Suprapubic skin (tissue), 4 donors: ENCODE results near the gene HOXC10. TPM values are rescaled to one million over a fixed set of nuclear protein-coding genes. Genes with fewer than 3 reads are reported as not detected.
A peak's percentile ranks its signal among the peaks of the same experiment; 100 is the strongest.

Source experiments
- DNase-seq, 2 donors: peaks; one replicate each; pipeline ENCODE4 v3.0.0-alpha.2; 2019; ENCODE audit warnings: low spot score in 2 of 2
- H3K27ac ChIP-seq: fragments of 200-600 bp; sonication (generic); one replicate; pipeline ENCODE4 v1.5.1; 2019
- H3K27me3 ChIP-seq: fragments of 200-600 bp; sonication (generic); one replicate; pipeline ENCODE4 v1.5.1; 2019
- H3K36me3 ChIP-seq: fragments of 200-600 bp; sonication (generic); one replicate; pipeline ENCODE4 v1.5.1; 2019
- H3K4me1 ChIP-seq: fragments of 200-600 bp; sonication (generic); one replicate; pipeline ENCODE4 v1.5.1; 2019
- H3K4me3 ChIP-seq: fragments of 200-600 bp; sonication (generic); one replicate; pipeline ENCODE4 v1.5.1; 2019; ENCODE audit warnings: mild to moderate bottlenecking
- H3K9me3 ChIP-seq: fragments of 200-600 bp; sonication (generic); one replicate; pipeline ENCODE4 v1.5.1; 2019
- EP300 ChIP-seq: sonication (generic); formaldehyde crosslinking; IDR thresholded peaks from one replicate; pipeline ENCODE4 v1.6.1; 2017; ENCODE audit warnings: antibody characterized with exemption
- POLR2A ChIP-seq, 2 donors: fragments of 450-650 bp; IDR thresholded peaks; one replicate each; pipeline ENCODE4 v1.6.1; 2017; ENCODE audit warnings: antibody characterized with exemption in 2 of 2, mild to moderate bottlenecking in 2 of 2, moderate library complexity in 2 of 2
- POLR2AphosphoS5 ChIP-seq, 3 donors: sonication (generic); formaldehyde crosslinking; IDR thresholded peaks; one replicate each; pipeline ENCODE4 v1.6.1; 2017; ENCODE audit warnings: antibody characterized with exemption in 3 of 3
- WGBS: methylation state at CpG from one replicate; pipeline ENCODE4 v1.1.5; 2018; 5-methylcytosine and 5-hydroxymethylcytosine counted together
- total RNA-seq, 4 donors: library from RNA; depleted of rRNA; stranded (reverse); fragments of >200 nt; gene quantifications; one replicate each; pipeline ENCODE4 v1.1.0, GENCODE V29; 2016
- TF ChIP-seq, protein P1 (sequence below), 2 donors: fragments of 200-600 bp in 1 of 2; fragments of 450-650 bp in 1 of 2; sonication (generic) in 1 of 2; IDR thresholded peaks; one replicate each; pipeline ENCODE4 v1.5.1; 2016 to 2019; ENCODE audit warnings: antibody characterized with exemption in 2 of 2, mild to moderate bottlenecking in 1 of 2, moderate library complexity in 1 of 2

Gene HOXC10
- total RNA-seq, 4 donors from 2014 or later = 8.8 to 24.7 (median 13.3) TPM

DNA sequence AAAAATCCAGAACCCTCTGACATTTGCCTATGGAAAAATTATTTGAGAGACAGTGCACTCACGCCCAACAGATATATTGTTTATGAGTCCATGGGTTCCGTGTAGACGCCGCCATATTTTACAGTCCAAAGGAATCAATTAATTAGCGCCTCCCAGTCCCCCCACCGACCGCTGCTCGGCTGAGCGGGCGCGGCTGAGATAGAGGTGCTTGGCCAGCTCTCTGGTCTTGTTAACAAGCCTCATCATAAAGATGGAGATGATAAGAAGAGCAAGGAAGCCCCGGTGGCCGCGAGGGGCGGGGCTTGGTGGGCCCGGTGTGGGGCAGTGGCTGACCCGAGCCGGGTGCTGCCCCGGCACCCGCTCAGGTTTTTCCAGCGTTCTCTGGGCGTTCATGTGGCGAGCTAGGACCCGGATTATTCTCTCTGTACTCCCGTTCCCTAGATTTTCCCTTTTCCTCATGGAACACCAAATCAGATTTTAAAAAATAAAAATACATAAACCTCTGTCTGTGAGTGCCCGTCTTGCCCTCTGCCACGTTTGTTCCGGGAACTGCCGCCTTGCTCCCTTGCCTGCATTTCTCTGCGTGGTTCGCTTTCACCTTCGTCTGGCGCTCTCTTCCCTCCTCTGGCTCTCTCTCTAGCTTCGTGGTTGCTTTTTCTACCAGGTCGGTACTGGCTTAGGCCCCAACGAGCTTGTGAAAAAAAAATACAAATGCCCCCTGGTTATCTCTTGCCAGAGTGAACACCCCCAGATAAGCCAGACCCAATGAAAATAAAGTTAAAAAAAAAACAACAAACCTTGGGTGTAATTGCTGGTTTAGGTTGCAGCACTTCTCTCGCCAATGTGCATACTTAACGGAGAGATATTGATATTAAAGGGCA lies 21.3 kb upstream of the HOXC10 start:
- 50% methylated on average over 38 of the region's 38 CpGs for WGBS
- Histone ChIP-seq H3K4me1 (peaks cover 9% of the 10 kb centered on the region), H3K4me3 (no peak overlapping the region), H3K27ac (no peak overlapping the region), H3K27me3 (peaks cover 86% of the 10 kb centered on the region), H3K36me3 (no peaks in the 10 kb centered on the region), H3K9me3 (no peaks in the 10 kb centered on the region)
- no peak for TF ChIP-seq EP300
- TF ChIP-seq, protein P1, sequence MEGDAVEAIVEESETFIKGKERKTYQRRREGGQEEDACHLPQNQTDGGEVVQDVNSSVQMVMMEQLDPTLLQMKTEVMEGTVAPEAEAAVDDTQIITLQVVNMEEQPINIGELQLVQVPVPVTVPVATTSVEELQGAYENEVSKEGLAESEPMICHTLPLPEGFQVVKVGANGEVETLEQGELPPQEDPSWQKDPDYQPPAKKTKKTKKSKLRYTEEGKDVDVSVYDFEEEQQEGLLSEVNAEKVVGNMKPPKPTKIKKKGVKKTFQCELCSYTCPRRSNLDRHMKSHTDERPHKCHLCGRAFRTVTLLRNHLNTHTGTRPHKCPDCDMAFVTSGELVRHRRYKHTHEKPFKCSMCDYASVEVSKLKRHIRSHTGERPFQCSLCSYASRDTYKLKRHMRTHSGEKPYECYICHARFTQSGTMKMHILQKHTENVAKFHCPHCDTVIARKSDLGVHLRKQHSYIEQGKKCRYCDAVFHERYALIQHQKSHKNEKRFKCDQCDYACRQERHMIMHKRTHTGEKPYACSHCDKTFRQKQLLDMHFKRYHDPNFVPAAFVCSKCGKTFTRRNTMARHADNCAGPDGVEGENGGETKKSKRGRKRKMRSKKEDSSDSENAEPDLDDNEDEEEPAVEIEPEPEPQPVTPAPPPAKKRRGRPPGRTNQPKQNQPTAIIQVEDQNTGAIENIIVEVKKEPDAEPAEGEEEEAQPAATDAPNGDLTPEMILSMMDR (IDR thresholded peaks at IDR 0.05) = no peak
- TF ChIP-seq POLR2A (IDR thresholded peaks at IDR 0.05) = no peak
- TF ChIP-seq POLR2AphosphoS5 (IDR thresholded peaks at IDR 0.05) = no peak
- DNase-seq = peak in 1 of 2 donors; percentile 65

DNA sequence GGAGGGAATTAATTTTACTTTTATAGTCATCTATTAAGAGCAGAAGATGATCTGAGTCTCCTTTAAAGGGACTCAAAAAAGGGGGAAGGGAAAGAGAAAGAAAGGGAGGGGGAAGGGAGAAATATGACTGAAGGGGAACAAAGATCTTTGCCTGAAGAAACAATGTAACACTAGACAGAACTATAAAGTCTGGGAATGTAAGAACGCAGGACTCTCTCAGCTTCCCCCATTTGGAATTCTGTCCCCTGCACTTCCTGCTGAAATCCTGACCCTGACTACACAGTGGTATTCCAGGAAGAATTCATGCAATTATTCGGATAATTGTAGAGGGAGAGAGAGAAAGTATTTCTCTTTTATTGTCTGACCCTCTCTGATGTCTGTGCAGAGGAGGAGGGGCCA lies 20.6 kb upstream of the HOXC10 start:
- Histone ChIP-seq H3K27me3 (peaks cover 85% of the 10 kb centered on the region), H3K36me3 (no peaks in the 10 kb centered on the region), H3K4me1 (peaks cover 9% of the 10 kb centered on the region), H3K27ac (no peak overlapping the region), H3K4me3 (no peak overlapping the region), H3K9me3 (no peaks in the 10 kb centered on the region)
- WGBS = 55% methylated on average over 2 of the region's 2 CpGs
- no peak for DNase-seq
- TF ChIP-seq, protein P1 (IDR thresholded peaks at IDR 0.05) = no peak
- TF ChIP-seq EP300 (no peak), POLR2A (IDR thresholded peaks at IDR 0.05) (no peak), POLR2AphosphoS5 (IDR thresholded peaks at IDR 0.05) (no peak)

DNA sequence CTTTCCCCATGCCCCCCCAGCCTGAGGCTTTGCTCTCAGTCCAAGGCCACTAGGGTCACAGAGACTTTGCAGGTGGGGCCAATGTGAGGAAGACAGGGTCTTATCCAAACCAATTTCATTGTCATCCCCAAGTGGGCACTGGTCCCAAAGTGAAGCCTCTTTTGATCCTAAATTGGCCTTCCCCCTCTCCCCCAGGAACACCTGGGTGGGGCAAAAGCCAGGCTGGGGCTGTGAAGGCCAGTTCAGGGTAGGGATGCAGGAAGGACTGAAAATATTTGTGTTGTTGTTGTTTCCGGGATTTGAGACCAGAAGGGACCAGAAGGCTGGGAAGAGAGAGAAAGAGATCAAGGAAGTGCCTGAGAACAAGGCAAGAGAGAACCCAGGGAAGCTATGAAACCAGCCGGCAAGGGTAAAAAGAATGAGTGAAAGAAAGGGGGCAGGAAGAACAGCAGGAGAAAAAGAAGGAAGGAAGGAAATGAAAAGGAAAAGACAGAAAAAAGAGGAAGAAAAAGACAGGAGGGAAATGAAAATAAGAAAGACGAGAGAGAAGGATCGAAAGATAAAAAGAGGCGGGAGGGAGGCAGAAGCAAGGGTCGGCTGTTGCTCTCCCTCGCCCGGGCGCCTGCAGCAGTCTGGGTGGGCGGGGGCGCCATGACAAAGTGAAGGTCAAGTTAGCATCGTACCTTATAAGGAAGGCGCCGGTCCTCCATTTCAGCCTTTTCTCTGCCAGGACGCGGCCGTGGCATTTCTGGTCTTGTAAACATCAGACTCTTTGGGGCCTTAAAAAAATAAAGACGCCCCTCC lies 19.5 kb upstream of the HOXC10 start:
- Histone ChIP-seq H3K9me3 (no peaks in the 10 kb centered on the region), H3K27me3 (peaks cover 85% of the 10 kb centered on the region), H3K4me1 (peaks cover 9% of the 10 kb centered on the region), H3K4me3 (no peak overlapping the region), H3K27ac (no peak overlapping the region), H3K36me3 (no peaks in the 10 kb centered on the region)
- no peak for DNase-seq
- TF ChIP-seq, protein P1 (IDR thresholded peaks at IDR 0.05) = no peak
- TF ChIP-seq EP300 = no peak
- no peak for TF ChIP-seq POLR2A (IDR thresholded peaks at IDR 0.05)
- no peak for TF ChIP-seq POLR2AphosphoS5 (IDR thresholded peaks at IDR 0.05)
- 43% methylated on average over 18 of the region's 18 CpGs for WGBS

DNA sequence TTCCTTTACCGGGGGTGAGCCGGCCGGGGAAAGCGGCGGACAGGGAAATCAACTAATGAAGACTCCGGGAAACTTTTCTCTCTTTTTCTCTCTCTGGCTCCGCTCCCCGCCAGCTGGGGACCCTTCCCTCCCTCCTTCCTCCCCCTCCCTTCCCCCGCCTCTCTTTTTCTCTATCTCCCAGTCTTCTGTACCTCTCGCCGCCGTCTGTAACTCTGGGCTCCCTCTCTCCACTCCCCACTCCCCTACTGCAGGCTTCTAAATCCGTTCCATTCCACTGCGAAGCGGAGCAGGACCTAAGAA lies 18.9 kb upstream of the HOXC10 start:
- H3K27ac ChIP-seq = no peak overlapping the region
- H3K36me3 ChIP-seq = no peaks in the 10 kb centered on the region
- TF ChIP-seq POLR2A (IDR thresholded peaks at IDR 0.05) (no peak), EP300 (no peak), POLR2AphosphoS5 (IDR thresholded peaks at IDR 0.05) (no peak)
- TF ChIP-seq, protein P1 (IDR thresholded peaks at IDR 0.05) = no peak
- WGBS = 55% methylated on average over 15 of the region's 15 CpGs
- H3K4me1 ChIP-seq = peaks cover 6% of the 10 kb centered on the region
- peaks cover 84% of the 10 kb centered on the region for H3K27me3 ChIP-seq
- H3K9me3 ChIP-seq = no peaks in the 10 kb centered on the region
- DNase-seq = no peak
- no peak overlapping the region for H3K4me3 ChIP-seq
